Measurements from ENCODE around the gene AFF1. TPM values are rescaled to one million over a fixed set of nuclear protein-coding genes. Genes with fewer than 3 reads are reported as not detected.

The AFF1 gene
- total RNA-seq, 1 donor from 2014 or later: 34.1 TPM

GRCh38 chr4:86908251-86908657 is 26.6 kb upstream of the AFF1 start:
- no peaks in the 10 kb centered on the region for H3K4me1 Mint-ChIP-seq
- no peak overlapping the region for H3K27ac Mint-ChIP-seq (ENCODE audit: unreplicated experiment)
- H3K27me3 Mint-ChIP-seq (ENCODE audit: low read depth): no peaks in the 10 kb centered on the region
- DNase-seq (ENCODE audit: low read depth, low spot score): no peak
- TF ChIP-seq CTCF (conservative IDR thresholded peaks at IDR 0.05): no peak
- H3K9me3 Mint-ChIP-seq: no peaks in the 10 kb centered on the region
- no peak overlapping the region for H3K4me3 Mint-ChIP-seq
- H3K36me3 Mint-ChIP-seq (ENCODE audit: low read depth): no peaks in the 10 kb centered on the region

DNA sequence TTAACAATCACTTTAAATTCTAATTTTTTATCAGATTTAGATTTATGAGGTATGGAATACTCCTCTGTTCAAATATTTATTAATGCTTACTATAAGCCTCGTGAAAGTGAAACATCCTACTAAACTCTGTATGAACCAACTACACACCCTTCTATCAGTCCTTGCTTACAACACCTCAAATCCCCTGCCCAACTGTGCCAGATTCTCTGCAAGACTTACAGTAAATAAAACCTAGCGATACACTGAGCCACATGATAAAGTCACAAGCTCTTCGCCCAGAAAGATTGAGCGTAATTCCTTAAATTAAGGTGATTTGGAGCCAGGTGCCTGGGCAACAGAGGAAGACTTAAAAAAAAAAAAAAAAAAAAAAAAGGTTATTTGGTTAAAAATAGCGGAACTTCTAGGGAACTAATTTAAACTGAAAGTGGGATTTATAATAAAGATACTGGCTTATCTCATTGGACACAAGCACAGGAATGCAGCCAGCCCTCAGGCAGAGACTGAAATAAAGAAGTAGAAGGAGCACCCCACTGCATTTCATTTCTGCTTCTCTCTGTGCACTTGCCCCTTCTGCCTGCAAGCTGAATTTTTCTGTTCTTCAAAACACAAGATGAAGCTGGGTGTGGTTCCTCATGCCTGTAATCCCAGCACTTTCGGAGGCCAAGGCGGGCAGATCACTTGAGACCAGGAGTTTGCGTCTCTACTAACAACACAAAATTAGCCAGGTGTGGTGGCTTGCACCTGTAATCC is 25.1 kb upstream of the AFF1 start:
- Mint-ChIP-seq H3K27ac (ENCODE audit: unreplicated experiment) (no peak overlapping the region), H3K36me3 (ENCODE audit: low read depth) (no peaks in the 10 kb centered on the region), H3K27me3 (ENCODE audit: low read depth) (no peaks in the 10 kb centered on the region), H3K4me1 (no peaks in the 10 kb centered on the region), H3K4me3 (no peak overlapping the region), H3K9me3 (no peaks in the 10 kb centered on the region)
- no peak for DNase-seq (ENCODE audit: low read depth, low spot score)
- no peak for TF ChIP-seq CTCF (conservative IDR thresholded peaks at IDR 0.05)

DNA sequence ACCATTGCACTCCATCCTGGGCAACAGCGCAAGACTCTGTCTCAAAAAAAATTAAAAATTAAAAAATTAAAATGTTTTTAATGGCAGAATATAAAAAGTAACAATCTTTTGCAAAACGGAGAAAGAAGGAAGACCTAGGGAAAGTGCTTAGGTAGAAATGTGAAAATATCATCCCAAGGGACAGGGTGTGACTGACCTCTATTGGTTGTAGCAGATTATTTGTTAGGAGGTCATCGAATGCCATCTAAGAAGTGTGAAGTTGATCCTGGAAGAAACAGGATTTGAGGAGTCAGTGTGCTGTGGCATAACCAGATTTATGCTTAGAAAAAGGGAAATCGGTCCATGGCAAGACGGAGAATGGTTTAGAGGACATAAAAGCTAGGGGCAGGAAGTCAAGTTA is 24.4 kb upstream of the AFF1 start:
- Mint-ChIP-seq H3K27me3 (ENCODE audit: low read depth) (no peaks in the 10 kb centered on the region), H3K36me3 (ENCODE audit: low read depth) (no peaks in the 10 kb centered on the region), H3K9me3 (no peaks in the 10 kb centered on the region), H3K4me1 (no peaks in the 10 kb centered on the region), H3K27ac (ENCODE audit: unreplicated experiment) (no peak overlapping the region), H3K4me3 (no peak overlapping the region)
- DNase-seq (ENCODE audit: low read depth, low spot score): no peak
- TF ChIP-seq CTCF (conservative IDR thresholded peaks at IDR 0.05): no peak

GRCh38 chr4:86910820-86911684 is 23.8 kb upstream of the AFF1 start:
- H3K4me1 Mint-ChIP-seq: no peaks in the 10 kb centered on the region
- H3K27me3 Mint-ChIP-seq (ENCODE audit: low read depth): no peaks in the 10 kb centered on the region
- H3K36me3 Mint-ChIP-seq (ENCODE audit: low read depth): no peaks in the 10 kb centered on the region
- no peak overlapping the region for H3K4me3 Mint-ChIP-seq
- H3K27ac Mint-ChIP-seq (ENCODE audit: unreplicated experiment): no peak overlapping the region
- no peak for DNase-seq (ENCODE audit: low read depth, low spot score)
- H3K9me3 Mint-ChIP-seq: no peaks in the 10 kb centered on the region
- TF ChIP-seq CTCF (conservative IDR thresholded peaks at IDR 0.05): no peak

GRCh38 chr4:86916392-86916791 is 18.4 kb upstream of the AFF1 start:
- no peaks in the 10 kb centered on the region for H3K9me3 Mint-ChIP-seq
- no peak overlapping the region for H3K27ac Mint-ChIP-seq (ENCODE audit: unreplicated experiment)
- H3K36me3 Mint-ChIP-seq (ENCODE audit: low read depth): no peaks in the 10 kb centered on the region
- DNase-seq (ENCODE audit: low read depth, low spot score): no peak
- H3K4me3 Mint-ChIP-seq: no peak overlapping the region
- no peak for TF ChIP-seq CTCF (conservative IDR thresholded peaks at IDR 0.05)
- H3K27me3 Mint-ChIP-seq (ENCODE audit: low read depth): no peaks in the 10 kb centered on the region
- no peaks in the 10 kb centered on the region for H3K4me1 Mint-ChIP-seq
